HEK293T (cell line): ENCODE measurements around the gene UBA3.

Experiments used
- CTCF ChIA-PET: fragments of 350-600 bp; formaldehyde crosslinking; extraction: SDS; loops from one replicate; lab custom pipeline; 2021; ENCODE audit warnings: antibody characterized with exemption, inconsistent platforms; lab: Yijun Ruan, JAX
- POLR2A ChIA-PET: fragments of 350-600 bp; formaldehyde crosslinking; extraction: SDS; loops from one replicate; lab custom pipeline; 2020; ENCODE audit warnings: antibody characterized with exemption, inconsistent platforms; lab: Yijun Ruan, JAX
- DNase-seq: peaks from one replicate; pipeline ENCODE4 v3.0.0; 2012; ENCODE audit warnings: mixed read lengths; ENCODE audit errors: extremely low spot score
- ARNT ChIP-seq: fragments of 450-650 bp; IDR thresholded peaks from 2 replicates; pipeline ENCODE4 v1.6.1; 2017; ENCODE audit warnings: mild to moderate bottlenecking
- BHLHE40 ChIP-seq: fragments of 450-650 bp; IDR thresholded peaks from 2 replicates; pipeline ENCODE4 v1.6.1; 2016; ENCODE audit warnings: mild to moderate bottlenecking, moderate library complexity, borderline replicate concordance
- CTBP1 ChIP-seq: fragments of 450-650 bp; IDR thresholded peaks from 2 replicates; pipeline ENCODE4 v1.6.1; 2016; ENCODE audit warnings: borderline replicate concordance
- ELF4 ChIP-seq: fragments of 450-650 bp; IDR thresholded peaks from 2 replicates; pipeline ENCODE4 v1.6.1; 2017; ENCODE audit warnings: antibody characterized with exemption
- FOXA1 ChIP-seq: fragments of 450-650 bp; IDR thresholded peaks from 2 replicates; pipeline ENCODE4 v1.6.1; 2016; ENCODE audit warnings: mild to moderate bottlenecking
- FOXK2 ChIP-seq: fragments of 450-650 bp; IDR thresholded peaks from 2 replicates; pipeline ENCODE4 v1.6.1; 2016; ENCODE audit warnings: mild to moderate bottlenecking
- FOXM1 ChIP-seq: fragments of 450-650 bp; IDR thresholded peaks from 2 replicates; pipeline ENCODE4 v1.6.1; 2017; ENCODE audit warnings: mild to moderate bottlenecking, borderline replicate concordance
- HDGF ChIP-seq: fragments of 450-650 bp; IDR thresholded peaks from 2 replicates; pipeline ENCODE4 v1.6.1; 2017; ENCODE audit warnings: antibody characterized with exemption, borderline replicate concordance
- L3MBTL2 ChIP-seq: fragments of 450-650 bp; conservative IDR thresholded peaks from 2 replicates; pipeline ENCODE4 v1.6.1; 2016; ENCODE audit warnings: mild to moderate bottlenecking
- LEF1 ChIP-seq: fragments of 450-650 bp; IDR thresholded peaks from 2 replicates; pipeline ENCODE4 v1.6.1; 2017; ENCODE audit warnings: mild to moderate bottlenecking, borderline replicate concordance
- NFRKB ChIP-seq: fragments of 450-650 bp; IDR thresholded peaks from 2 replicates; pipeline ENCODE4 v1.6.1; 2016; ENCODE audit warnings: mild to moderate bottlenecking, moderate library complexity
- SP1 ChIP-seq: fragments of 450-650 bp; IDR thresholded peaks from 2 replicates; pipeline ENCODE4 v1.6.1; 2017
- SUZ12 ChIP-seq: fragments of 450-650 bp; IDR thresholded peaks from 2 replicates; pipeline ENCODE4 v1.6.1; 2016; ENCODE audit warnings: mild to moderate bottlenecking
- TARDBP ChIP-seq: fragments of 450-650 bp; IDR thresholded peaks from 2 replicates; pipeline ENCODE4 v1.6.1; 2016
- ZNF384 ChIP-seq: fragments of 450-650 bp; IDR thresholded peaks from 2 replicates; pipeline ENCODE4 v1.6.1; 2016
- TF ChIP-seq, protein P1 (sequence below): fragments of 450-650 bp; IDR thresholded peaks from 2 replicates; pipeline ENCODE4 v1.6.1; 2016

UBA3 gene

DNA sequence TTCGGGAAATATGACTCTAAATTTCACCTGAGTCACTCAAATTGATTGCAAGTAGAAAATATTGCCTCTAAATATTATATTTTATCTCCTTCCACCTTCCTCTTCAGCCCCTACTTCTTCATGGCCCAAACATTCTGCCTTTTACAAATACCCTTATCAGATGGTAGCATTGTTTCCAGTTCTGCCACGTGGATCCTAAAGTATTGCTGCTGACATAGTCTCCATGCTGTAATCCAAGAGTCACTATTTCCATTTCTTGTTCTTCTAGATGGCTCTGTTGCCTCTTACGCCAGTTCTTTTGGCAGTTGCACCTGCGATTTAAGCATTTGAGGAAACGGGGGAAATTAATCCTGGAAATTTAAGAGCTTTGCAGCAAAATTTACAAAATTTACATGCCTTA lies 28.6 kb upstream of the UBA3 start:
- ChIA-PET POLR2A (no interaction called here), CTCF (interaction anchor here (1.1 kb wide), 1 partner anchor 13 kb away, joined by 3 read pairs; no protein-coding TSS in a partner anchor)
- no peak for DNase-seq
- TF ChIP-seq BHLHE40 (no peak), L3MBTL2 (no peak), ELF4 (no peak), FOXK2 (no peak), FOXA1 (no peak), TARDBP (no peak), NFRKB (no peak), CTBP1 (no peak), LEF1 (no peak), FOXM1 (no peak), ARNT (no peak), SUZ12 (no peak), HDGF (no peak), ZNF384 (no peak), SP1 (no peak)
- TF ChIP-seq, protein P1, sequence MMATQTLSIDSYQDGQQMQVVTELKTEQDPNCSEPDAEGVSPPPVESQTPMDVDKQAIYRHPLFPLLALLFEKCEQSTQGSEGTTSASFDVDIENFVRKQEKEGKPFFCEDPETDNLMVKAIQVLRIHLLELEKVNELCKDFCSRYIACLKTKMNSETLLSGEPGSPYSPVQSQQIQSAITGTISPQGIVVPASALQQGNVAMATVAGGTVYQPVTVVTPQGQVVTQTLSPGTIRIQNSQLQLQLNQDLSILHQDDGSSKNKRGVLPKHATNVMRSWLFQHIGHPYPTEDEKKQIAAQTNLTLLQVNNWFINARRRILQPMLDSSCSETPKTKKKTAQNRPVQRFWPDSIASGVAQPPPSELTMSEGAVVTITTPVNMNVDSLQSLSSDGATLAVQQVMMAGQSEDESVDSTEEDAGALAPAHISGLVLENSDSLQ, result no peak

DNA sequence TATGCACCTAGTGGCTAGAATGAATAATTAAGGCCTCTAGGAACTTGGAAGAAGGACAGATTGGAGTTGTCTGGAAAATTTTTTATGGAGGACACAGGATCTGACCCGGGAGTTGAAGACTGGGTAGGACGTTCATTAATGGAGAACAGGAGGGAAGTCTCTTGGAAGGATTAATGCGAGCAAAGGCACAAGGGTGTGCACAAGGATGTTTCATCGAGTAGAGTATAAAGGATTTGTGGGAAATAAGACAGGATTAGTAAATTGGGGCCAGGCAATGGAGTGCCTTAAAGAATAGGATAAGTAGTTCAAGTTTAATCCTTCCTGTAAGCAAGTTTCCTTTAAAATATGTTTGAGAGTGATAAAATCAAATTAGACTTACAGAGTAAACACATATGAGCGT lies 27.7 kb upstream of the UBA3 start:
- TF ChIP-seq ELF4 (no peak), SUZ12 (no peak), CTBP1 (no peak)
- POLR2A ChIA-PET, result no interaction called here
- DNase-seq, result no peak
- CTCF ChIA-PET, result no interaction called here

DNA sequence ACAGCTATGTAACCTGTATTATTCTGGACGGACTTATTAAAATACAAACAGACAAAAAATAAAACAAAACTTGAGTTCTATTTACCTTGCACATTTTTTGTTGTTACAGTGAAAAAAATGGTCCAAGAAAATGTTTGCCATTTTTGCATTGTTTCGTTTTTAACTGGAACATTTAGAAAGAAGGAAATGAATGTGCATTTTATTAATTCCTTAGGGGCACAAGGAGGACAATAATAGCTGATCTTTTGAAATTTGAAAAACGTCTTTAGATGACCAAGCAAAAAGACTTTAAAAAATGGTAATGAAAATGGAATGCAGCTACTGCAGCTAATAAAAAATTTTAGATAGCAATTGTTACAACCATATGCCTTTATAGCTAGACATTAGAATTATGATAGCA lies 25.2 kb upstream of the UBA3 start:
- CTCF ChIA-PET, result interaction anchor here (1.0 kb wide), 1 partner anchor 14 kb away, joined by 3 read pairs; no protein-coding TSS in a partner anchor
- TF ChIP-seq L3MBTL2 (no peak), FOXK2 (no peak), ARNT (no peak), BHLHE40 (no peak), FOXA1 (no peak)
- TF ChIP-seq, protein P1, result no peak

DNA sequence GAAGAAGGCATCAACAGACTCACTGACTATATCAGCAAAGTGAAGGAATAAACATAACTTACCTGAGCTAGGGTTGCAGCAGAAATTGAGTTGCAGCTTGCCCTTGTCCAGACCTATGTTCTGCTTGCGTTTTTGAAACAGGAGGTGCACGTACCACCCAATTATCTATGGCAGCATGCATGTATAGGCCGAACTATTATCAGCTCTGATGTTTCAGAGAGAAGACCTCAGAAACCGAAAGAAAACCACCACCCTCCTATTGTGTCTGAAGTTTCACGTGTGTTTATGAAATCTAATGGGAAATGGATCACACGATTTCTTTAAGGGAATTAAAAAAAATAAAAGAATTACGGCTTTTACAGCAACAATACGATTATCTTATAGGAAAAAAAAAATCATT lies 24.4 kb upstream of the UBA3 start:
- POLR2A ChIA-PET, result no interaction called here
- CTCF ChIA-PET, result interaction anchor here (1.0 kb wide), 1 partner anchor 14 kb away, joined by 3 read pairs; no protein-coding TSS in a partner anchor
- DNase-seq, result no peak
- TF ChIP-seq BHLHE40 (no peak), HDGF (no peak), CTBP1 (no peak), SP1 (no peak), LEF1 (no peak), FOXA1 (no peak), ELF4 (no peak)

More for the DNA sequence above, 25.2 kb upstream of the UBA3 start:
- no peak for DNase-seq
- POLR2A ChIA-PET, result interaction anchor here (1.5 kb wide), 1 partner anchor 19 kb away, joined by 3 read pairs; no protein-coding TSS in a partner anchor

DNA sequence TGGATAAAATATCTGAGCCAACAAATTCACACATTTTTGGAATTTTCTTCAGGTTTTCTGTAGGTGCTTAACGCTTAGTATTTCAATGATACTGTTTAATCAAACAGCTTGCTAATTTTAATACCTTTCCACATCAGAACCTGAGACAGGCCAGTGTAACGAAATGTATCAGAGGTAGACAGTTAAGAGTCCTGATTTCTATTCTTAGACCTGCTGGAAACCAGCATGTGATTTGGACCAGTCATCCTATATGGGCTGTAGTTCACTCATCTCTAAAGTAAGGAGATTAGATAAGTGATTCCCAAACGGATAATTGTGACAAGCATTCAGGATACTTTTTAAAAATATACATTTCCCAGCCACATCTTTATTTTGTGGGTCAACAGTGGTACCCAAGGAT lies 23.0 kb upstream of the UBA3 start:
- ChIA-PET CTCF (no interaction called here), POLR2A (no interaction called here)
- TF ChIP-seq, protein P1, result no peak
- no peak for TF ChIP-seq ZNF384
- TF ChIP-seq SP1, result no peak
- no peak for TF ChIP-seq BHLHE40
- TF ChIP-seq CTBP1, result no peak
- no peak for DNase-seq

DNA sequence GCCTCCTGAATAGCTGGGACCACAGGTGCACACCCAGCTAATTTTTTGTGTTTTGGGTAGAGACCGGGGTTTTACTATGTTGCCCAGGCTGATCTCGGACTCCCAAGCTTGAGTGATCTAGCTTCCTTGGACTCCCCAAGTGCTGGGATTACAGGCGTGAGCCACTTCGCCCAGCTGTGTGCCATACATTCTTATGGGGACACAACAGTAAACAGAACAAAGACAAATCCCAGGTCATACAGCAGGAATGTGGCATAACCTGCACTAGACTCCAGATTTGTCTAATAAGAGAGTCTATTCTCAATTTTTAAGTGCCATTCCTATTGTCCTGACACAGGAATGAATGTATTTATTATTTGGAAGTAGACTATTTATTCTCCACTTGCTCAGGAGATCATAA lies 22.2 kb upstream of the UBA3 start:
- no peak for DNase-seq
- POLR2A ChIA-PET, result no interaction called here
- CTCF ChIA-PET, result no interaction called here
- no peak for TF ChIP-seq ZNF384
- no peak for TF ChIP-seq HDGF
- no peak for TF ChIP-seq SP1

DNA sequence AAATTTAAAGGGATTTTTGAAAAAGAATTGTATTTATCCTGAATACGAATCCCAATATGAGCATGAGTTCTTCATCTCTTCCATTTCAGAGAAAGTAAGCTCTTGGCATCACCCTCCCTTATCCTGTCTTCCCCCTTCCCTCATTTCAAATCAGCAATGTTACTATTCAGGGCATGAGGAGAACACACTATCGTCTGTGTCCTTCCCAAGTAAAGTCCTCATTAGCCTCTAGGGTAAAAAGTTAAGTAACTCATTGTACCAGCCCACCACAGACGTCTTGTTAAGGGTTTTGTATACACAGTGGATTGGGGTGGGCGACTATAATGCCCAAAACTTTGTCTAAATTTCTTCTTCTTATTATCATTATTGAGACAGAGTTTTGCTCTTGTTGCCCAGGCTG lies 19.4 kb upstream of the UBA3 start:
- POLR2A ChIA-PET, result interaction anchor here (1.0 kb wide), 1 partner anchor 13 kb away, joined by 3 read pairs; no protein-coding TSS in a partner anchor
- TF ChIP-seq SP1 (no peak), CTBP1 (no peak), ARNT (no peak), SUZ12 (no peak), NFRKB (no peak)
- no peak for DNase-seq
- CTCF ChIA-PET, result no interaction called here

DNA sequence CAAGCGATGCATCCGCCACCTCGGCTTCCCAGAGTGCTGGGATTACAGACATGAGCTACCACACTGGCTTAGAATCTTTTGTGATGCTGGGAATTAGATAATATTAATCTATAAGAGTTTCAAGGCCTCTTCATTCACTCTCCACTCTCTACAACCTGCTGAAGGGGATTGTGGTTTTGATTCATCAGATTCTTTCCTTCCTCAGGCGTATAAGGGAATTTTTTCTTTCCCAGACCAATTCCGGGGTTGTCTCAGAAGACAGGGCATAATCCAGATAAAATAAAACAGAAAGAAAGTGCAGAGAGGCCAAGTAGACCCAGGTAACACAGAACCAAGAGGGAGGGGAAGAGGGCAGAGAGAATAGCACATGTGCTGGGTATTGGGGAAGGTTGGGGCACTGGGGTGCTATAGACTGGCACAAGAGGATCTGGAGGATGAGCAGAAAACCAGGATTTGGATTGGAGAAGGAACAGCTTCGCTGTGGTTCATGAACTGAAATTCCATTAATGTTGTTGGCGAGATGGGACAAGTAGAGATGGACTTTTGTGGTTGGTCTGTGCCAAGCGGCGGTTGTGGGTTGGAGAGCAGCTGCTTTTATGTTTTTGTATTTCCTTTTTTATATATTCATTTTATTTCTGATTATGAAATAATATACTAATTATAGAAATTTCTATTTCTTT lies 17.4 kb upstream of the UBA3 start:
- ChIA-PET CTCF (no interaction called here), POLR2A (no interaction called here)
- no peak for DNase-seq
- TF ChIP-seq L3MBTL2 (no peak), ELF4 (no peak)
